Measurements from ENCODE around the gene CMA1.

Gene CMA1

GRCh38 chr14:24465805-24466204, 42.3 kb downstream of the CMA1 start:
- no peak for DNase-seq (ENCODE audit: low spot score)

- DNase-seq (ENCODE audit: low spot score) = no peak
Observed at GRCh38 chr14:24465368-24465767, 42.7 kb downstream of the CMA1 start.

- DNase-seq (ENCODE audit: low spot score) = no peak
Observed at GRCh38 chr14:24463884-24464785, 43.9 kb downstream of the CMA1 start.

- DNase-seq (ENCODE audit: low spot score) = no peak
Observed at GRCh38 chr14:24463017-24463883, 44.8 kb downstream of the CMA1 start.

GRCh38 chr14:24461336-24461735, 46.7 kb downstream of the CMA1 start:
- DNase-seq (ENCODE audit: low spot score) = no peak

- no peak for DNase-seq (ENCODE audit: low spot score)
Observed at GRCh38 chr14:24459331-24459730, 48.7 kb downstream of the CMA1 start.

GRCh38 chr14:24458736-24459135, 49.3 kb downstream of the CMA1 start:
- DNase-seq (ENCODE audit: low spot score) = no peak

- no peak for DNase-seq (ENCODE audit: low spot score)
Observed at GRCh38 chr14:24456980-24457379, 51.1 kb downstream of the CMA1 start.

Data from pons (tissue), 1 donor.